ENCODE measurements around the gene PDZD11.
"Not testable (repeated sequence)": the region's sequence is repeated elsewhere in the genome, so short reads cannot be mapped to it uniquely, and the experiment has no call there.

The PDZD11 gene

GRCh38 chrX:70289793-70290770 is at the start of gene PDZD11, which contains the start of gene KIF4A:
TSS of gene PDZD11 (minus strand) at chrX:70289927. CDS start at chrX:70289341, 586 bp downstream.
TSS of gene KIF4A (plus strand) at chrX:70290104. CDS start at chrX:70290459, 355 bp downstream.
- peak; percentile 51 for DNase-seq

GRCh38 chrX:70338290-70338689 is 48.6 kb upstream of the PDZD11 start:
- no peak for DNase-seq

GRCh38 chrX:70336767-70337166 is 47.0 kb upstream of the PDZD11 start:
- DNase-seq, result no peak

- no peak for DNase-seq
These were observed 42.9 kb upstream of the PDZD11 start for GRCh38 chrX:70332600-70332999.

- no peak for DNase-seq
These were observed 41.4 kb upstream of the PDZD11 start for GRCh38 chrX:70331161-70331560.

GRCh38 chrX:70324326-70324725 is 34.6 kb upstream of the PDZD11 start:
- no peak for DNase-seq

- DNase-seq, result not testable (repeated sequence)
These were observed 33.9 kb upstream of the PDZD11 start for GRCh38 chrX:70323628-70324027.

- DNase-seq, result no peak
These were observed 33.1 kb upstream of the PDZD11 start for GRCh38 chrX:70322784-70323183.

GRCh38 chrX:70313503-70313902 is 23.8 kb upstream of the PDZD11 start:
- DNase-seq, result no peak

GRCh38 chrX:70301716-70302115 is 12.0 kb upstream of the PDZD11 start:
- no peak for DNase-seq

GRCh38 chrX:70293621-70294020 is 3.9 kb upstream of the PDZD11 start:
- no peak for DNase-seq

GRCh38 chrX:70292788-70293187 is 3.1 kb upstream of the PDZD11 start:
- DNase-seq, result no peak

GRCh38 chrX:70289168-70289792 is 447 bp downstream of the PDZD11 start:
- DNase-seq, result no peak

GRCh38 chrX:70281951-70282350 is 7.8 kb downstream of the PDZD11 start, which contains the start of gene RAB41:
TSS of gene RAB41 (plus strand) at chrX:70282172. CDS start at chrX:70282218, 46 bp downstream.
- no peak for DNase-seq

- DNase-seq, result no peak
These were observed 9.2 kb downstream of the PDZD11 start for GRCh38 chrX:70280573-70280972.

- no peak for DNase-seq
These were observed 10.6 kb downstream of the PDZD11 start for GRCh38 chrX:70279081-70279480.

- DNase-seq, result not testable (repeated sequence)
These were observed 15.7 kb downstream of the PDZD11 start for GRCh38 chrX:70274029-70274428.

GRCh38 chrX:70268034-70268433 is 21.7 kb downstream of the PDZD11 start, which contains the start of gene ARR3:
TSS of gene ARR3 (plus strand) at chrX:70268334. CDS start at chrX:70269386, 1,052 bp downstream.
- no peak for DNase-seq

GRCh38 chrX:70264784-70265183 is 24.9 kb downstream of the PDZD11 start:
- DNase-seq, result no peak

- peak; percentile 61 for DNase-seq
These were observed 26.7 kb downstream of the PDZD11 start for GRCh38 chrX:70262952-70263567.

GRCh38 chrX:70260104-70260503 is 29.6 kb downstream of the PDZD11 start, which contains the start of gene P2RY4:
TSS of gene P2RY4 (minus strand) at chrX:70260204. CDS start at chrX:70259624, 580 bp downstream.
- no peak for DNase-seq

GRCh38 chrX:70257423-70258288 is 32.1 kb downstream of the PDZD11 start:
- DNase-seq, result no peak

All from COR-L47 (cell line).